DMS114 treated with DMSO at 0.1 percent for 48 hours (cell line): ENCODE data around the gene TMEM108.
A peak's percentile ranks its signal among the peaks of the same experiment; 100 is the strongest.
"Not testable (repeated sequence)": the region's sequence is repeated elsewhere in the genome, so short reads cannot be mapped to it uniquely, and the experiment has no call there.

ENCODE experiments used
- DNase-seq: peaks from one replicate; lab custom pipeline; 2025; ENCODE audit not compliant: unreplicated experiment; lab: John Stamatoyannopoulos, UW

Gene TMEM108

DNA sequence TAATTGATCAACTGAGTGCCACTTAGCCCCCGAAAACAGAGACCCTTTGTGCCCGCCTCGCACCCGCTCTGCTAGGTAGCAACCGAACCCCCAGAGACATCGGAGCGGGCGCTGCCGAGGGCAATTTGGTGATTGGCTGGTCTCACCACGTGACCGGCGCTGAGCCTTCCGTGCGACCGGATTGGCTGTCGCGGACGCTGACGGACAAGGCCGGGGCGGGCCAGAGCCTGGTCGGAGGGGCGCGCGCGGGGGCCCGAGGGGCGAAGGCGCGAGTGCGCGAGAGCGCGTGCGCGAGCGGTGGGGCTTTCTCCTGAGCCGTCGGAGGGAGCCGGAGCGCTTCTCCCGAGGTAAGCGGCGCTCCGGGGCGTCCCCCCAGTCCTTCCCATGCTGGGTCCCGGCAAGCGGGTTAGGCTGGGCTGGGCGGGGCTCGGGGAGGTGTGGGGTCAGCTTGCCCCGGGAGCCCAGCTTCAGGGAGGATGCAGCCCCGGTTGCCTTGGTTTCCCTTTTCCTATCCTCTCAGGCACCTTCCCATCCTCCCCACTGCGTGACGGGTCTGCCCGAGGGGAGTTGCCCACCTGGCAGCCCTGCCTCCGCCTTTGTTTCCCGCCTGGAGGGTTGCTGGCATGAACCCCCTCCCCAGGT, at the start of gene TMEM108:
TMEM108 (plus strand) TSS at position 303 of the 642 bp plus-strand sequence.
- peak; percentile 50 for DNase-seq

DNA sequence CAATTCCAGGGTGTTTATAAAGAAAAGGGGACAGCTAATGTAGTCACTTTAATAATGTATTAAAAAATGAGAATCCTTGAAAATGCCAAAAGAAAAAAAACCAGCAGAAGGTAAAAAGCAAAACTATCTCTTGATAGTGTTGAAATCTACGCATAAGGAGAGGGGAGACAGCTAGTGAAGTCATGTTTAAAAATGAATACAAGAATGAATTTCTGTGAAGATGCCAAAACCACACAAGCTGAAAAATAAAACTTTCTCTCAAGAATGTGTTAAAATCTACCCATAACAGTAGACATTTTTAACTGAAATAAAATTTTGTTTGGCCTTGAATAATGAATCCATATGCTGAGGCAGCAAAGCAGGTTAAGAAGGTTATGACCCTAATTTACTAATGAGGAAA, 42.2 kb upstream of the TMEM108 start:
- no peak for DNase-seq

DNA sequence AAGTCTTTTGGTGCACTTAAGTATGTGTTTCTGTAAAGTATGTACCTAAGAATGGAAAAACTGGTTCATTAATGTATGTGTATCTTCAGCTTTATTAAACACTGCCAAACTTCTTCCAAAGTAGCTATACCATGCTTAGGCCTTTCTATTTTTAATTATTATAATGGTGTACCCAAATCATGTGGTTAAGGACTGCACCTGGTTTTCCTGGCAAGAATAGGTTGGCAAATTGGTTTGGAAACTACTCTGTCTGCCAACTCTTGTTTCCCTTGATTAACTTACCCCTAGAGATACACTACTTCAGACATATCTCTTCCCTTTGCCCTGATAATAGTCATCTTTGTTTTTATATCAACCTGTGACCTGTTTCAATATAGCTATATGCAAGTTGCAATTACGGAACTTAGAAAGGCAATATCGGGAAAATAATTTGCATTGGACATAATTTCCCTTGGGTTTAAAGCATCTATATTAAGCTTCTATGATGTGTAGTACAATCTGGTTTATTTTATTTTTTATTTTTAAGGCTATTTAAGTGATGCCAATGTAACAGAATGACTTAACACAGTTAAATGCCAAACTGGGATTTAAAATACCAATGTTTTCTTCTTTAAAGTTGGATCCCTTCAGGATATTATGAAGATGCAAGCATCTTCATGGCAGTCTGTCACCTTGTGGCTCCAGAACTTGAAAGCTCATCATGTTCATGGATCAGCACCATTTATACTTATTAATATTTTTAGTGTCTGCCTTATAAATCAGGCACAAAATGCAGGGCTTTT, 40.6 kb upstream of the TMEM108 start:
- no peak for DNase-seq

DNA sequence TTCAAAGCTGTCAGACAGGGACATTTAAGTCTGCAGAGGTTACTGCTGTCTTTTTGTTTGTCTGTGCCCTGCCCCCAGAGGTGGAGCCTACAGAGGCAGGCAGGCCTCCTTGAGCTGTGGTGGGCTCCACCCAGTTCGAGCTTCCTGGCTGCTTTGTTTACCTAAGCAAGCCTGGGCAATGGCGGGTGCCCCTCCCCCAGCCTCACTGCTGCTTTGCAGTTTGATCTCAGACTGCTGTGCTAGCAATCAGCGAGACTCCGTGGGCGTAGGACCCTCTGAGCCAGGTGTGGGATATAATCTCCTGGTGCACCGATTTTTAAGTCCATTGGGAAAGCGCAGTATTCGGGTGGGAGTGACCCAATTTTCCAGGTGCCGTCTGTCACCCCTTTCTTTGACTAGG, 33.2 kb upstream of the TMEM108 start:
- DNase-seq: not testable (repeated sequence)

DNA sequence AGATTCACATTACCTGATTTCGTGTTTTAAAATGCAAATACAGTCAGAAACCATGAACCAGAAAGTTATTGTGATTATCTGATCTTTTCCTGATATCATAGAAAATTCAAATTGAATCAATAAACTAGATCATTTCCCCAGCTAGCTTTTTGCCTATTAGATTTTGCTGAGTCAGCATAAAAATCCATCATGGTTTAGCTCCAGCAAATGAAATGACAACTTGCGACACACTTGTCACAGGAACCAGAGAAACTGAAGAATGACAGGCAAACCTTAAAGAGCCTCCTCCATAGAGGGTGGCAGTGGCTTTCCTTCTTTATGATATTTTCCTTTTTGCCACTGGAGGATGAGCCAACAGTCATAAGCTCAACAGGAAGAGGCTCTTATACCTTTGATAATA, 30.6 kb upstream of the TMEM108 start:
- DNase-seq: no peak

DNA sequence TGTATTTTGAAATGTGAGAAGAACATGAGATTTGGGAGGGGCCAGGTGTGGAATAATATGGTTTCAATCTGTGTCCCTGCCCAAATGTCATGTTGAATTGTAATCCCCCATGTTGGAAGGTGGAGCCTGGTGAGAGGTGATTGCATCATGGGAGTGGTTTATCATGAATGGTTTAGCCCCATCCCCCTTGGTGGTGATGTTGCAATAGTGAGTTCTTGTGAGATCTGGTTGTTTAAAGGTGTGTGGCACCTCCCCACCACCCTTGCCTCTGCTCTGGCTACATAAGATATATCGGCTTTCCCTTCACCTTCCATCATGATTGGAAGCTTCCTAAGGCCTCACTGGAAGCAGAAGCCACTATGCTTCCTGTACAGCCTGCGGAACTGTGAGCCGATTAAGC, 23.9 kb upstream of the TMEM108 start:
- no peak for DNase-seq

DNA sequence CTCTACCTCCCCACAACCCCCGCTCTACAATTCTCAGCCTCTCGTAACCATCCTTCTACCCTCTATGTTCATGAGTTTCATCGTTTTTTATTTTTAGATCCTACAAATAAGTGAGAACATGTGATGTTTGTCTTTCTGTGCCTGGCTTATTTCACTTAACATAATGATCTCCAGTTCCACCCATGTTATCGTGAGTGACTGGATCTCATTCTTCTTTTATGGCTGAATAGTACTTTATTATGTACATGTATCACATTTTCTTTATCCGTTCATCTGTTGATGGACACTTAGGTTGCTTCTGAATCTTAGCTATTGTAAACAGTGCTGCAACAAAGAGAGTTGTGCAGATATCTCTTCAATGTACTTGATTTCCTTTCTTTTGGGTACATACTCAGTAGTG, 22.6 kb upstream of the TMEM108 start:
- not testable (repeated sequence) for DNase-seq

DNA sequence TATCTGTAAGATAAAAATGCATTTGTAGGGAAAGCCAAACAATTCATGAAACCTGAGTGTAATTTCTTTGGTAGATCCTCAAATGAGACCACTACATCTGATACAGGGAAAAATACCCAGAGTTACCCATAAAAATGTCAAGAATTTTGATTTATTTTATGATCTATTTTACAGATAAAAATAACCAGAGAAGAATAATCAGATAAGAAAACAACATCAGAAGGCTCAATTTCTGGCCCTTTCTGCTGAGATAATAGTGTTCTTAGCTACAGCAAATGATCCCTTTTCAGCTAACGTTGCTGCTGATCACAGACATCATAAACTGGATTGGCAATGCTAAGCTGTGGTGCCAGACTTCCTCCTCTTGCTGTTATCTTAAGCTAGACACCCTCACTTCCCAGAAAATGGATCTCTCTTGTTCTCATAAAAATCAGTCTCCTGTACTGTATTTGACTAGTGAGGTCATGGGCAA, 21.3 kb upstream of the TMEM108 start:
- DNase-seq: no peak

DNA sequence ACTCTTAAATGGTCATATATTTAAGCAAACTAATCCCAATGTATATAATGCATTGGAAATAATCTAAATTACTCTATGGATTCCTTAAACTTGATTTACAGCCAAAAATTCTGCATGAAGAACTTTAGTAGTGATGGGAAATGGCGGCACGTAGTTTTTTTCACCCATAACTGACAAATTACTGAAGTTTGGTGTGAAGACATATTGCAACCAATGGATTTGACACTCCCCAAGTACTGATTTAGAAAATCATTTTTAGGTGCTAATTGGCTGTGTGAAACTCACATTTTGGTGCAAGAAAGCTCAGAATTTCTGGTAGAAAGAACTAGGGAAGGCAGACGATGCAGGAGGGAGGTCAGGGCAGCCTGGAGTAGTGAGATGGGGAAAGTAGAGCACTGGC, 19.3 kb upstream of the TMEM108 start:
- DNase-seq: no peak

DNA sequence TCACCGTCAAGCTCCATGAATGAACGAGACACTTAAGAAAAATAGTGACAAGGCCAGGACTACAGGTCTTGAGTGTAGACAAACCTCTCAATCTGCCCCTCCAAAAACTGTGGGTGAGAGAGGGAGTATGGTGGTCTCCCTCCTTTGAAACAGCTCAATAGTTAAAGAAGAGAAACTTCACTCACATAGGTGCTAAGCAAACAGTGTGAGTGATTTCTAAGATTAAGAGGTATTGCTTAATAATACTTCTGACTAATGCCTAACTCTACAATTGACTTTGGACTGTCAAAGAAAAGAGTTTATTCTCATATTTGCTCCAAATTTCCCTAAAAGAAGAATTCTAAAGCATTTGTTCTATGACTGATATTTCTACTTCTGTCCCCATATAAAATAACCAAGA, 17.0 kb upstream of the TMEM108 start:
- DNase-seq: no peak

DNA sequence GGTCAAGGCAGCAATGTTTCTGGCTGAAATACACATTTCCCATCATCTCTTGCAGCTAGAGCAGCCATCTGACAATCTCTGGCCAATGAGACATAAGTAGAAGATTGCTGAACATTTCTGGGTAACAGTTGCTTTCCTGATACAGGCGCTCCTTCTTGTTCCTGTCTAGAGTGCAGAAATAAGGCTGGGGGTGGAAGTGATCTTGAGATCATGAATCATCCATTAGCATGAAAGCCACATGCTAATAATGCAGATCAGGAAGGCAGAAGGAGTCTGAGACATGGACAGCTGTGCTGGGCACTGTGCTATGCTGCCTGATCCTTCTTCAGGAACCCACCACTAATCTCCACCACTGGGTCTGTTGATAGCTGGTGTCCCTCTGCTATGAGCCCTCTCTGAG, 14.8 kb upstream of the TMEM108 start:
- DNase-seq: no peak

DNA sequence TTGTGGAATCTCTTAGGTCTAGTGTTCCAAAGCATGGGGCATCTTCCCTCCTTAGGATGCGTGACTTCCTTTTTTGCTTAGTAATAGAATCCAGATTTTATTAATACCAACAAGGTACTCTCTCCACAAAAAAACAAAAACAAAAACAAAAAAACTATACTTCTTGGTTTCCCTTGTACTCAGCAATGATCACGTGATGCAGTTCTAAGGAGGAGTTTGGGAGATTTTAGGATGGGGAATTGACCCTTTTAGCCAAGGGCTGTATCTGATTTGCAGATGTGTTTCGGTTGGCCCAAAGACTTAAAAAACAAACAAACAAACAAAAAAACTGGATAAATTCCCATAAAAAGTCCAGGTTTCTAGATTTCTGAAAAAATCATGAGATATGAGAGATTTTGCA, 12.6 kb upstream of the TMEM108 start:
- no peak for DNase-seq

DNA sequence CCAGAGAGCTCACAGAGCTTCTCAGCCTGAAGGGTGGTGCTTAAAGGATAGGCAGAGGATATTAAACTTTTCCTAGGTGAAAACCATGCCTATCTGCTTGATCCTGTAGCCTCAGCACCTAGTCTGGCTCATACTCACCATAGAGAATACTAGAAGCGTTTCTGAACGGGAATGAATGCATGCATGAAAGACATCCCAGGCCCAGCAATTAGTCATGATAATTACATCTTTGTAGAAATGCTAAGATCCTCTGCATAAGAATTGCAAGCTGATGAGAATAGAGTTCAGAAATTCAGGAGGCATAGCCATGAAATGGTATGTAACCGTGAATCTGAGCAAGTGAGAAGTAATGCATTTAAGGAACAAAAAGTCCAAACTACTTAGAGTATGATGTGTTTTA, 5.9 kb upstream of the TMEM108 start:
- DNase-seq: no peak

DNA sequence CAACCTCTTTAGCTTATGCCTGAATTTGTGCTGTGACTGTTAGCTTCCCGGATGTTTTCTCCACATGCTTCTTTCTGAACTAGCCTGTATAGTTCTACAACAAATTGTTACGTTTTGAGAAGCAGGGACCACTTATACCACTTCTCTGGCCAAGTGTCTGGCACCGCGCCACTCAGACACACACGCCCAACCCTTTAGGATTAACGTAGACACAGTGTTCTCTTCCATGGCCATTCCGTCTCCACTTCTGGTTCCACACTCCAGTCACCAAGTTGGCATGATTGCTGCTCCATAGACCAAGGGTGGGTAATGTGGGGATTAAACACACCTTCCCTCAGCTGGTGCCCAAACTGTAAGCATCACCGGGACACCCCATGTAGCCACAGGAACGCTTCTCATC, 755 bp upstream of the TMEM108 start:
- DNase-seq: no peak

DNA sequence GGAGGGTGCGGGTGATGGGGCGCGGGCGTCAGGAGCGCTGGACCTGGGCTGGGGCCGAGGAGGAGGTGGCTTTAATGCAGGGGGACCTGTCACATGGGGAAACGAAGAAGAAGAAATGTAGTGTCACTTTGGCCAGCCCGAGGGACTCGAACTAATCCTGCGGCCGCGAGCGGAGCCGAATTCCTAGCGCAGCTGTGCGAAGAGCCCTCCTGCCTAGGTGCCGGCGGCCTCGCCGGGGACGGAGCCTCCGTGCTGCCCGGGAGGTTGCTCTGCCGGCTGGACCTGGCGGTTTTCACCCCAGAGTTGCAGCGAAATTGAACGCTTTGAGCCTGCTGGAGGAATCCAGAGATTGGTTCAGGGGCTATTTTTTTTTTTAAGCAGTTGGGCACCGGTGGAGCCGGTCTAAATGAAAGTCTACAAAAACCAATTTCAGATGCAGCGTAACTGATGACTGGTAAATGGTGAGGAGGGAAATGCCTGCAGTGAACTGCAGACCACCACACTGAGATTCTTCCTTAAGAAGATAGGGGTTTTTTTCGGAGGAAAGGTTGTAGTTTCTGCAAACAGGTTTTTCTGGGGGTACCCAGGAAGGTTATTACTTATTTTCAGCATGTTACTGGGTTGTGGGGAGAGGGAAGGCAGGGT, 662 bp downstream of the TMEM108 start:
- DNase-seq: no peak

DNA sequence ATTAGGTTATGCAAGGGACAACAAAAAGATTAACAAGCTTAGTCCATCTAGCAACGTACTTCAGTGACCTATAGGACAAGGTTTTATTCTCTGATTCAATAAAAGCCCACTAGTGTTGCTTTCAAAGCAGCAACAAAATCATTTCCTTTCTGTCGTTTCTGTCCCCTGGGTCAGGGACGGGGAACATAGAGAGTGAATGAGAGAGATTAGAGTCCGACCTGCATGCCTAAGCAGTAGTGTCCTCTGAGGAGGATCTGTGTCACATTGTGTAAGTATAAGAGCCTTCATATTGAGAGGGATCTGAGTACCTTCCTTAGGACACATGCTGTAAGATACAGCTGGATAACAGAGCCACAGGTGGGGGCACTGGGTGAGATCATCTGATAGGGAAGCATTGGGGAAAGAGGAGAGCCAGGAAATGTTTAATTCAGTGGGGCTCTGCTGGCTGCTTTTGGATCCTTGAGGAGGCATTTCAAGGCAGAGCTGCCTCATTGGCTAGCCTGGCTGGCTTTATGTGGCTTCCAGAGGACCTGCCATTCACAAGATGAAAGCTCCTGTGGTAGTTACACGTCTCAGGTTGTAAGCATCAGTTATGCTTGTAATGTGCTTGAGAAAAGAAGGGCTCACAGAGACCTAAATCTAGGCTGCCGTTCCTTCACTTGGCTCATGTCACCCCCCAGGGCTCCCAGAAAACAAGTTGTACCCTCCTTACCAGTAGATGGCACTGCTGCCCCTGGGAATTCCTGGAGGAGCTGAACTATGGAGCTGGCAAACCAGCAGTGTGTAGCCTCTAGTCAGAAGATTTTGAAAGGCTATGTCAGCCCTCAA, 2.7 kb downstream of the TMEM108 start:
- peak; percentile 54 for DNase-seq

DNA sequence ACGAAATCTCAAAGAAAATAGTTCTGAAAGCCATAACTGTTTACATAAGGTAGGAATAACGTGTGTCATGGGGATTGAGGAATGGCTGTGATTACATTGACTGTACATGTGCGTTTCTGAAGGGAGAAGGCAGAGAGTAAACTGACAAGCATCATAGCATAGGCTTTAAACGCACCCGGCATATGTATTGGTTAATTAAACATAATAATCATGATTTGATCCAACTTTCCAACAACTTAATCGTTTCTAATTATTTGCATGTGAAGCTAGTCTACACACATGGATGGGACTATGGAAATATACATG, 3.3 kb downstream of the TMEM108 start:
- no peak for DNase-seq

DNA sequence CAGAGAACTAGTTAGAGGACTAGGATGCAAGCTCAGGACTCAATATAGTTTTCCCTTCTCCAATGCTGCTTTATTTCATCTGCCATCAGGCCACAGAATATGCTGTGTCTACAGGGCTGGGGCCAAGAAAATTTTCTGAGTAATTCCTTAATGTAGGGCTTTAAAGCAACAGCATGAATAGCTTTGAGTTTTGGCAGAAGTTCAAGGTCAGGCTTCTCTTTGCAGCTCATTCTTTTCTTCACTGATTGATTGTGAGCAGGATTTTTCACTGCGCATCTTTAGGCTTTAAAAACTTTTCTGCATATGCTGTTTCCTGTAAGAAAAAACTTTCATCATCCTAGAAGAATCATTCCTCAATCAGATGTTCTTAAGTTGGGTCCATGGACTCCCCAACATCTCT, 4.6 kb downstream of the TMEM108 start:
- DNase-seq: no peak

DNA sequence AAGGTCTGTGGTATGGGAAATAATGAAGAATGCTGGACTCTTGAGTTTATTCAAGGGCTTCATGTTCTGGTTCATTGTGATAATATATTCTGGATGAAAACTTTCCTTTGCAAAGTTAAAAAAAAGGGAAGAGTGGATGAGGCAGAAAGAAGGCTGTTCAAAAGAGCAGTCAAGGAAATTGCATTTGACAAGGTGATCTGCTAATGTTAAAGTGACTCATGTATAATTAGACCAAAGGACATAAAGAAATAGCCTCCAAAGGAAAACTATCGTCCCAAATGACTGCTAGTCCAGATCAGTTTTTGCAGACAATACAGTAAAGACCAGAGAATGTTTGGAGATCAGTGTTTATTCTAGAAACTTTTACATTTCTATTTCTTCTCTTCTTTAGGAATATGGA, 9.8 kb downstream of the TMEM108 start:
- no peak for DNase-seq

DNA sequence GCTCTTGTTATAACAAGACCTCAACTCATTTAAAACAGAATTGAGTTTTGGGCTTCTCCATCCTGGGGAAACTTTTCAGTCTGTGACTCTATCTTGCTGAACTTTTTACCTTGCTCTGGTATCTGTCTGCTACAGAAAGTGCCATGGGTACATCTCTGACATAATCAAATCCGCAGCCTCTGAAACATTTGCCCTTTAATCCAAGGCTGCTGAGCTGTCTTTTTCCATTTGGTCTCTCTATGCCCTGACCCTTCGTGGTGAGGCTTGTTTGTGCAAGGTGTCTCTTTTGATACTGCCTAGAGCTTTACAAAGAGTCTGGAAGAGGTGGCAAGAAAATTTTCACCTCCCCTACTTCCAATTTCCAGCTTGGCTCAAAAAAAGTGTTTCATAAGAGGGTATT, 11.3 kb downstream of the TMEM108 start:
- no peak for DNase-seq

DNA sequence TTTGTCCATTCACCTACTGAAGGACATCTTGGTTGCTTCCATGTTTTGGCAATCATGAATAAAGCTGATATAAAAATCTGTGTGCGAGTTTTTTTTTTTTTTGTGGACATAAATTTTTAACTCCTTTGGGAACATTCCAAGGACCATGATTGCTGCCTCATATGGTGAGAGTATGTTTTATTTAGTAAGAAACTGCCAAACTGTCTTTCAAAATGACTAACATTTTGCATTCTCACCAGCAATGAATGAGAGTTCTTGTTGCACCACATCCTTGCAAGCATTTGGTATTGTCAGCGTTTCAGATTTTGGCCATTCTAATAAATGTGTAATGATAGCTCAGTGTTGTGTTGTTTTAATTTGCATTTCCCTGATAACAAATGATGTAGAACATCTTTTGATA, 12.7 kb downstream of the TMEM108 start:
- DNase-seq: no peak

DNA sequence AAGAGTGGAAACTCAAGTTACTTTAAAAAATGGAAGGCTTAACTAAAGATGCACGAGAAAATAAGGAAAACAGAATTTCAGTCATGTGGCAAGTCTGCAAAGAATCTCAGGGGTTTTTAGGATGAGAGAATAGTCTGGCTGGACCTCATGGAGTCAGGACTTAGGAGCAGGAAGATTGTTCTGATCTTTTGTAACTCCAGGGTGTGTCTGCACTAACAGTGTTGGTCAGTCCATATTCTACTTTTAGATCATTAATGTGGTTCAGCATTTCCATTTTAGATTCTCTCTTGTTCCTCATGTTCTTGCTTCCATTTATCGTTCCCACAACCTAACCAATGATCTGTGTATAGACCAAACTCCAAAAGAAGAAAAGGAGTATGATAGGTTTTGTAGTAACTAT, 15.3 kb downstream of the TMEM108 start:
- DNase-seq: no peak
